CD4-positive, alpha-beta memory T cell (primary cell): Measurements from ENCODE around the gene SLC1A2. TPM values are rescaled to one million over a fixed set of nuclear protein-coding genes. Genes with fewer than 3 reads are reported as not detected.

Experiments
- CTCF ChIA-PET: fragments of 350-600 bp; sonication (Branson Sonifier 250); formaldehyde crosslinking; loops from one replicate; lab custom pipeline; 2021; ENCODE audit warnings: inconsistent platforms; ENCODE audit not compliant: partially characterized antibody; lab: Charles Lee
- POLR2A ChIA-PET: fragments of 350-600 bp; sonication (Branson Sonifier 250); formaldehyde crosslinking; loops from one replicate; lab custom pipeline; 2021; ENCODE audit not compliant: partially characterized antibody; lab: Charles Lee
- DNase-seq, 5 donors: peaks; one replicate each; pipeline versions ENCODE4 v3.0.0 to v3.0.0-alpha.2; 2020 to 2022; ENCODE audit warnings: mixed read lengths in 1 of 5
- H3K27ac ChIP-seq: one replicate; pipeline ENCODE4 v1.7.0; 2013; ENCODE audit warnings: low read depth, low read length
- H3K27me3 ChIP-seq: 2 replicates; pipeline ENCODE4 v1.7.0; 2013; ENCODE audit warnings: mild to moderate bottlenecking, low read length, moderate library complexity; ENCODE audit not compliant: insufficient read depth
- H3K36me3 ChIP-seq: 2 replicates; pipeline ENCODE4 v1.7.0; 2013; ENCODE audit warnings: mild to moderate bottlenecking, low read length, moderate library complexity; ENCODE audit not compliant: insufficient read depth
- H3K4me1 ChIP-seq: 2 replicates; pipeline ENCODE4 v1.7.0; 2013; ENCODE audit warnings: mild to moderate bottlenecking, low read length, moderate library complexity; ENCODE audit not compliant: insufficient read depth
- H3K4me3 ChIP-seq, 2 donors: one replicate each; pipeline ENCODE4 v1.7.0; 2013; ENCODE audit warnings: low read length in 2 of 2, mild to moderate bottlenecking in 1 of 2
- H3K9me3 ChIP-seq, 2 donors: one replicate each; pipeline ENCODE4 v1.7.0; 2013; ENCODE audit warnings: low read length in 2 of 2, control low read depth in 1 of 2; ENCODE audit not compliant: control insufficient read depth in 1 of 2
- H3K27ac Mint-ChIP-seq, 7 donors: one replicate each; pipeline ENCODE4 v1.8.0; 2020 to 2021; ENCODE audit warnings: mixed read lengths in 7 of 7, mild to moderate bottlenecking in 6 of 7, inconsistent platforms in 3 of 7, moderate library complexity in 3 of 7
- H3K27me3 Mint-ChIP-seq, 2 donors: one replicate each; pipeline ENCODE4 v1.8.0; 2020 to 2021; ENCODE audit warnings: mixed read lengths in 2 of 2
- H3K36me3 Mint-ChIP-seq, 2 donors: one replicate each; pipeline ENCODE4 v1.8.0; 2020 to 2021; ENCODE audit warnings: mixed read lengths in 2 of 2, inconsistent platforms in 1 of 2, mild to moderate bottlenecking in 1 of 2
- H3K4me1 Mint-ChIP-seq, 4 donors: one replicate each; pipeline ENCODE4 v1.8.0; 2020 to 2021; ENCODE audit warnings: mixed read lengths in 4 of 4, mild to moderate bottlenecking in 1 of 4
- H3K4me3 Mint-ChIP-seq, 8 donors: one replicate each; pipeline ENCODE4 v1.8.0; 2020 to 2021; ENCODE audit warnings: mixed read lengths in 8 of 8, mild to moderate bottlenecking in 7 of 8, moderate library complexity in 6 of 8, inconsistent platforms in 3 of 8
- H3K9me3 Mint-ChIP-seq, 8 donors: one replicate each; pipeline ENCODE4 v1.8.0; 2020 to 2021; ENCODE audit warnings: mixed read lengths in 8 of 8, mild to moderate bottlenecking in 5 of 8, inconsistent platforms in 3 of 8, moderate library complexity in 1 of 8
- intact Hi-C: fragments of 100-400 bp; cut with micrococcal nuclease; formaldehyde crosslinking; loops from one replicate; pipeline ENCODE4 v1.15.1; 2023
- polyA plus RNA-seq, 2 donors: library from polyadenylated mRNA; unstranded; fragments of 300-500 nt; fragmentation: Illumina TruSeq; gene quantifications; one replicate each; pipeline ENCODE4 v1.2.3, GENCODE V29; 2021
- total RNA-seq, 2 experiments: library from RNA; stranded (reverse); gene quantifications; one replicate each; pipeline ENCODE4 v1.2.3, GENCODE V29; 2021

SLC1A2 gene
- total and polyA plus RNA-seq, 4 experiments from 2014 or later: 0.08 to 0.25 (median 0.11) TPM

DNA sequence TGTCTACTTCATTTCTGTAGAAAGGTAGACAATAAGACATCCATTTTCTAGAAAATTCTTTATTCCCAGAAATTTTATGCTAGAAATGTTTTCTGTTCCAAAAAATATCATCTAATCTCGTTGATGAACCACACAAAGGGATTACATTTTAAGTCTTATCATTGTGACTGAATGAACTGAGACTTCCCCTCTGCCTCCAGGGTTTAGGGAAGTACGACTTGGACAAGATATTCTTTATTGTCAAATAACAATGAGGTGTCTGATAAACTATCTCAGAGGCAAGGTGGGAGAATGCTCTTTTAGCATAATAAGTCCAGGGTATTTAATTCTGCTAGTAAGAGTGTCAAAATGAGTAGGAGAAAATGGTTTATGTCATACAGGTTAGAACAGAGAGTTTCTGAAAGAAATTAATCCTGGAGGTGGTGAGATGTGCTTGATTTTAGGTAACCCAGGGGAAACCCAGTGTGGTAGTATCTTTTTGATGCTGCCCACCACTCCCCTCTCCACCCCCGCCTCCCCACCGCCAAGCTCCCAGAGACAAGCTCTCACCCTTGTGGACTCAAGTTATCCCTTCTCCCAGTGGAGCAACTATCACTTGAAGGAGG is 179.8 kb downstream of the SLC1A2 start:
- CTCF ChIA-PET: interaction anchor here (0.8 to 6.7 kb wide), 12 partner anchors 7 to 317 kb away, joined by 3 to 58 read pairs (median 4); no protein-coding TSS in a partner anchor
- Mint-ChIP-seq H3K9me3 (peaks cover 2 to 12% (median 5%) of the 10 kb centered on the region in 8 donors), H3K4me1 (peaks cover 61 to 95% (median 75%) of the 10 kb centered on the region in 4 donors), H3K36me3 (peaks cover 4 to 9% of the 10 kb centered on the region in 2 donors), H3K27me3 (no peaks in the 10 kb centered on the region), H3K4me3 (no peak overlapping the region), H3K27ac (peak overlapping the region in 4 of 7 donors; percentile 9 to 34 (median 28))
- Histone ChIP-seq H3K4me3 (no peak overlapping the region), H3K36me3 (no peaks in the 10 kb centered on the region), H3K9me3 (peaks cover 0 to 2% of the 10 kb centered on the region in 2 donors), H3K27me3 (no peaks in the 10 kb centered on the region), H3K27ac (no peak overlapping the region), H3K4me1 (peaks cover 77% of the 10 kb centered on the region)
- no peak for DNase-seq
- POLR2A ChIA-PET: interaction anchor here (1.3 kb wide), 1 partner anchor 17 kb away, joined by 4 read pairs; no protein-coding TSS in a partner anchor
- intact Hi-C loops: loop anchor here (2.0 to 5.0 kb wide), 6 partner anchors 42 to 313 kb away; no protein-coding TSS in a partner anchor

DNA sequence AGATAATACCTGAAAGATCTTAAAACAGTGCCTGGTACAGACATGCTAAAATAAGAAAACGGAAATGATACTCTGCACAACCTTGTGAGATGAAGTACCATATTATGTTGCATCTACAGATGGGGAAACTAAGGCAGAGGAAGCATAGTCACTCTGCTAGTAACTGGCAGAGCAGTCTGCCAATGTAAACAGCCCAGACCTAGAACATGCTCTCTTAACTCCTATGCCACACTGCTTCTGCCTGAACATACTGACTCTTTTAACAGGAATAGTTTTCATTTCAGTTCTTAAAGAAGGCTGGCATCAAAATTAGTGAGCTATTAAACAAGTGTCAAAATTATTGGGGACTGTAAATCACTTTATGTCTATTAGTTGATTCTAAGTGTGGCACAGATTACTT is 180.5 kb downstream of the SLC1A2 start:
- Mint-ChIP-seq H3K9me3 (peaks cover 0 to 19% (median 11%) of the 10 kb centered on the region in 8 donors), H3K4me3 (no peak overlapping the region), H3K27ac (peak overlapping the region in 4 of 7 donors; percentile 5 to 90 (median 58)), H3K36me3 (peaks cover 11 to 16% of the 10 kb centered on the region in 2 donors), H3K27me3 (no peaks in the 10 kb centered on the region), H3K4me1 (peaks cover 61 to 95% (median 76%) of the 10 kb centered on the region in 4 donors)
- POLR2A ChIA-PET: interaction anchor here (0.7 to 1.3 kb wide), 2 partner anchors 8 to 17 kb away, joined by 4 to 7 read pairs; no protein-coding TSS in a partner anchor
- intact Hi-C loops: loop anchor here (1.0 to 5.0 kb wide), 8 partner anchors 8 to 312 kb away; no protein-coding TSS in a partner anchor
- peaks cover 0 to 4% of the 10 kb centered on the region in 2 donors for H3K9me3 ChIP-seq
- DNase-seq: no peak
- no peak overlapping the region for H3K4me3 ChIP-seq
- no peaks in the 10 kb centered on the region for H3K36me3 ChIP-seq
- H3K27me3 ChIP-seq: no peaks in the 10 kb centered on the region
- CTCF ChIA-PET: interaction anchor here (0.7 to 6.7 kb wide), 13 partner anchors 7 to 316 kb away, joined by 3 to 58 read pairs (median 4); no protein-coding TSS in a partner anchor
- peaks cover 75% of the 10 kb centered on the region for H3K4me1 ChIP-seq
- H3K27ac ChIP-seq: no peak overlapping the region

DNA sequence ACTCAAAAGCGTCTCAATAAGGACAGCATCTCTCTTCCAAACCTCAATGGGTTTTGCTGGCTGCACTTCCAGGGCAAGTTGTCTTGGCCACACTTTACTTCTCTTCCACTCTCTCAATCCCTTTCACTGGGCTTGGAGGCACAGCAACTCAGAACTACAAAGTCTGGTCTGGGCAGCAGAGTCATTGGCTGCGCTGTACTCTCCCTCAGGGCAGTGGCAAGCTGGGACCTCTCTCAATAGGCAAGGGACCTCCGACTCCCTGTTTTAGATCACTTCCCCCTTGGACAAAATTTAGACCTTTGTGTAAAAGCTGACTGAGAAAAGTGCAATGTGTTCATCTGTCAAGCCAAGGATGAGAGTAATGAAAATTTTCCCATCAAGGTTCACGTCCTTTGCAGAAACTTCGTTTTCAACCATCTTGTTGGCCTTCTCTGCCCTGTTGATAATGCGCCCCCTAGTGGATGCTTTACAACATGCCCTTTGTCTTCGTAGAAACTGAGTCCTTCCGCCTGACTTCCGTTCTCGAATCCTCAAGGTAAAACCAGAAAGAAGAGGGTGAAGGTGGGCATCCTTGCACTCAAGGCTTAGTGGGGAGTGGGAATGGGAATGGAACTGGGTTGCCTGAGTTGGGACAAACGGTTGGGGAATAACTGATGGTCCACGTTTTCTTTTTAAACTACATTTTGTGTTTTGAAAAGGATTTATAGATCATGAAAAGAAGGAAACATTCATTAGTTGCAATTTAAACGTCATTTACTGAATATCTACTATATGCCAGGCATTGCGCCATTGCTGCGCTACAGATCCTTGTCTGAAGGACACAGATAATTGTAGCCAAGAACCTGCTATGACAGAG is 181.3 kb downstream of the SLC1A2 start:
- Mint-ChIP-seq H3K9me3 (peaks cover 0 to 27% (median 16%) of the 10 kb centered on the region in 8 donors), H3K27me3 (no peaks in the 10 kb centered on the region), H3K36me3 (peaks cover 19% of the 10 kb centered on the region in 2 donors), H3K4me1 (peaks cover 61 to 94% (median 76%) of the 10 kb centered on the region in 4 donors), H3K4me3 (peak overlapping the region in 6 of 8 donors; percentile 4 to 66 (median 38)), H3K27ac (peak overlapping the region; percentile 78 to 97 (median 90))
- CTCF ChIA-PET: interaction anchor here (0.8 to 6.7 kb wide), 34 partner anchors 8 to 314 kb away, joined by 3 to 58 read pairs (median 4); no protein-coding TSS in a partner anchor
- intact Hi-C loops: loop anchor here (1.0 to 5.0 kb wide), 8 partner anchors 9 to 311 kb away; no protein-coding TSS in a partner anchor
- H3K27ac ChIP-seq: no peak overlapping the region
- no peaks in the 10 kb centered on the region for H3K36me3 ChIP-seq
- peaks cover 0 to 4% of the 10 kb centered on the region in 2 donors for H3K9me3 ChIP-seq
- peaks cover 73% of the 10 kb centered on the region for H3K4me1 ChIP-seq
- peak; percentile 50 to 64 (median 55) for DNase-seq
- POLR2A ChIA-PET: interaction anchor here (0.7 to 5.7 kb wide), 8 partner anchors 8 to 98 kb away, joined by 3 to 72 read pairs (median 16); partner anchors contain the start of gene CD44
- H3K4me3 ChIP-seq: no peak overlapping the region
- H3K27me3 ChIP-seq: no peaks in the 10 kb centered on the region

DNA sequence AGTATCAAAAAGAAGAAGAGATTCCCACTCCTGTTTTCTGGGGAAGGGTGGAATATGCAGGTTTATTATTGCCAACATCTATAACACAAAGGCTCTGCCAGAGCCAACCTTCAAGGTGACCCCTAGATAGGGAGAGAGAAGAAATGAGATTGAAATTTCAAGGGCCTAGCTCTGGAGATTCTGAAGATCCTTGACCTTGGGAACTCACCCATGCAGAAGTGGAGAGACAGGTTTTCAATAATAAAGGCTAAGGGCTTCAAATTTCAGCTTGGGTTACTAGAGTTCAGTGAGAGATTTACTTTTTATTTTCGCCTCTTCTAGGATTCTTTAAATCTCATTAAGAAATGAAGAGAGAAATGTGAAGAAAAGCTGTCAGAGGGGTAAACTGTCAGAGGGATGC is 182.0 kb downstream of the SLC1A2 start:
- intact Hi-C loops: loop anchor here (5.0 kb wide), 4 partner anchors 40 to 155 kb away; no protein-coding TSS in a partner anchor
- no peaks in the 10 kb centered on the region for H3K36me3 ChIP-seq
- POLR2A ChIA-PET: interaction anchor here (0.7 to 5.7 kb wide), 9 partner anchors 9 to 98 kb away, joined by 3 to 72 read pairs (median 15); partner anchors contain the start of gene CD44
- CTCF ChIA-PET: interaction anchor here (0.7 to 6.7 kb wide), 32 partner anchors 9 to 313 kb away, joined by 3 to 58 read pairs (median 4); no protein-coding TSS in a partner anchor
- H3K27ac ChIP-seq: no peak overlapping the region
- peaks cover 0 to 4% of the 10 kb centered on the region in 2 donors for H3K9me3 ChIP-seq
- no peak overlapping the region for H3K4me3 ChIP-seq
- Mint-ChIP-seq H3K27me3 (no peaks in the 10 kb centered on the region), H3K27ac (peak overlapping the region; percentile 88 to 95 (median 94)), H3K9me3 (peaks cover 0 to 35% (median 22%) of the 10 kb centered on the region in 8 donors), H3K4me1 (peaks cover 57 to 94% (median 73%) of the 10 kb centered on the region in 4 donors), H3K4me3 (peak overlapping the region in 2 of 8 donors; percentile 41 to 81), H3K36me3 (peaks cover 23 to 26% of the 10 kb centered on the region in 2 donors)
- H3K27me3 ChIP-seq: no peaks in the 10 kb centered on the region
- DNase-seq: no peak
- peaks cover 69% of the 10 kb centered on the region for H3K4me1 ChIP-seq

DNA sequence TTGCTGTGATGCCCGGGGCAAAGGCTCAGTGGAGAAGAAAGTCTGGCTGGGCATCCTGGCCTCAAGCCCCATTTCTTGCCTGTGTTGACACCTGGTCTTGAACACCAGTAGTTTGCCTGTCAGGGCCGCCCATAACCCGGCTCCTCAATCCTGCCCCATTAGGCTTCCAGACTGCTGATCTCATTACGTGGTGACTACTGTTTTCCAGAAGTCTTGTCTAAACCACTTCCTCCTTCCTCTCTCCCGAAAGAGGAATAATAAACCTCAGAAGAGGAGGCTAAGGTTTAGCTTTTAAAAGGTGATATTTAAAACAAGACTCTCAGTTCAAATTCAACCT is 182.7 kb downstream of the SLC1A2 start:
- peaks cover 63% of the 10 kb centered on the region for H3K4me1 ChIP-seq
- intact Hi-C loops: loop anchor here (1.0 to 5.0 kb wide), 6 partner anchors 19 to 156 kb away; no protein-coding TSS in a partner anchor
- H3K9me3 ChIP-seq: peaks cover 0 to 4% of the 10 kb centered on the region in 2 donors
- DNase-seq: no peak
- Mint-ChIP-seq H3K27ac (peak overlapping the region; percentile 88 to 95 (median 94)), H3K4me1 (peaks cover 53 to 88% (median 70%) of the 10 kb centered on the region in 4 donors), H3K4me3 (peak overlapping the region in 7 of 8 donors; percentile 54 to 81 (median 65)), H3K36me3 (peaks cover 30 to 32% of the 10 kb centered on the region in 2 donors), H3K27me3 (no peaks in the 10 kb centered on the region), H3K9me3 (peaks cover 0 to 40% (median 25%) of the 10 kb centered on the region in 8 donors)
- CTCF ChIA-PET: interaction anchor here (0.7 to 6.7 kb wide), 16 partner anchors 9 to 237 kb away, joined by 3 to 58 read pairs (median 8); no protein-coding TSS in a partner anchor
- H3K27me3 ChIP-seq: no peaks in the 10 kb centered on the region
- peak overlapping the region; percentile 32 for H3K27ac ChIP-seq
- POLR2A ChIA-PET: interaction anchor here (0.6 to 5.7 kb wide), 23 partner anchors 10 to 237 kb away, joined by 3 to 72 read pairs (median 6); partner anchors contain the start of gene CD44
- H3K36me3 ChIP-seq: no peaks in the 10 kb centered on the region
- H3K4me3 ChIP-seq: peak overlapping the region in 1 of 2 donors; percentile 21
